HTERT RPE-1 (cell line): ENCODE measurements around the gene HMBS.
"Not testable (repeated sequence)": the region's sequence is repeated elsewhere in the genome, so short reads cannot be mapped to it uniquely, and the experiment has no call there.

Experiments
- in situ Hi-C: fragments of 300-500 bp; cut with MboI; formaldehyde crosslinking; loops from 4 replicates; pipeline ENCODE4 v1.14.3; 2020; ENCODE audit warnings: low sequenced_read_pairs

Gene HMBS

DNA sequence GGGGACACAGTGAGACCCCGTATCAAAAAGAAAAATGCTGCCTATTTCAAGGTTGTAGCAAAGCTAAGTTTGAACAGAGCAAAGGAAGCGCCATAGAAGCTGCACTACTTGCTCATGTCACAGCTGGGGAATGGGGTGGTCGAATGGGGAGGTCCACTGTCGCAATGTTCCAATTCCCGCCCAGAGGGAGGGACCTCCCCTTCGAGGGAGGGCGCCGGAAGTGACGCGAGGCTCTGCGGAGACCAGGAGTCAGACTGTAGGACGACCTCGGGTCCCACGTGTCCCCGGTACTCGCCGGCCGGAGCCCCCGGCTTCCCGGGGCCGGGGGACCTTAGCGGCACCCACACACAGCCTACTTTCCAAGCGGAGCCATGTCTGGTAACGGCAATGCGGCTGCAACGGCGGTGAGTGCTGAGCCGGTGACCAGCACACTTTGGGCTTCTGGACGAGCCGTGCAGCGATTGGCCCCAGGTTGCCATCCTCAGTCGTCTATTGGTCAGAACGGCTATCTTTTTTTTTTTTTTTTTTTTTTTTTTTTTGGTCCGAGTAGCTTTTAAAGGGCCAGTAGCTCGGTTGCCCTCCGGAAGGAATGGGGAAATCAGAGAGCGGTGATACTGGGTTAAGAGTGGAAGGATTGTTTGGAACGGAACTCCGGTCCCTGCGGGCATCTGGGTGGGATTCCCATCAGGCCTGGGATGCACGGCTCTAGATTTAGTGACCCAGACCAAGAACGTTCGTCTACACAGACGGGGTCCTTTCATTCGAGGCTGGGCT, at the start of gene HMBS:
HMBS (plus strand) TSS at position 219 of the 774 bp plus-strand sequence; CDS start at position 372, 153 bp downstream.
- in situ Hi-C loops = no loop called here

DNA sequence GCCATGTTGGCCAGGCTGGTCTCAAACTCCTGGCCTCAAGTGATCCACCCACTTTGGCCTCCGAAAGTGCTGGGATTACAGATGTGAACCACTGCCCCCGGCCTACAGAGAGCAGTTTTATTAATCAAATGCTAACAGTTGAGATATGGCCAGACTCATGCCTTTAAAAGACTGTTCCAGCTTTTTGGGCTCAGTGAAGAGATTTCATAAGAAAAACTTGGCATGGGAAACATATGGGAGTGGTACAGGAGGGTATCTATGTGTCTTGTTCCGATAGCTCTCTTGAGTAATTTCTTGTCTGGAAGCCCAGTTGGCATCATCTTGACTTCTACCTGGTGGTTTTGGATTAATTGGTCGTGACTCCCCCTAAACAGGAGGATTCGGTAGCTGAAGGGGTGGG, 45.8 kb upstream of the HMBS start:
- in situ Hi-C loops = no loop called here

DNA sequence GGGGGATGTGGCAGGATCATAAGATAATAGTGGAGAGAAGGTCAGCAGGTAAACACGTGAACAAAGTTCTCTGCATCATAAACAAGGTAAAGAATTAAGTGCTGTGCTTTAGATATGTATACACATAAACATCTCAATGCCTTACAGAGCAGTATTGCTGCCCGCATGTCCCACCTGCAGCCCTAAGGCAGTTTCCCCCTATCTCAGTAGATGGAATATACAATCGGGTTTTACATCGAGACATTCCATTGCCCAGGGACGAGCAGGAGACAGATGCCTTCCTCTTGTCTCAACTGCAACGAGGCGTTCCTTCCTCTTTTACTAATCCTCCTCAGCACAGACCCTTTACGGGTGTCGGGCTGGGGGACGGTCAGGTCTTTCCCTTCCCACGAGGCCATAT, 45.2 kb upstream of the HMBS start:
- in situ Hi-C loops = not testable (repeated sequence)

DNA sequence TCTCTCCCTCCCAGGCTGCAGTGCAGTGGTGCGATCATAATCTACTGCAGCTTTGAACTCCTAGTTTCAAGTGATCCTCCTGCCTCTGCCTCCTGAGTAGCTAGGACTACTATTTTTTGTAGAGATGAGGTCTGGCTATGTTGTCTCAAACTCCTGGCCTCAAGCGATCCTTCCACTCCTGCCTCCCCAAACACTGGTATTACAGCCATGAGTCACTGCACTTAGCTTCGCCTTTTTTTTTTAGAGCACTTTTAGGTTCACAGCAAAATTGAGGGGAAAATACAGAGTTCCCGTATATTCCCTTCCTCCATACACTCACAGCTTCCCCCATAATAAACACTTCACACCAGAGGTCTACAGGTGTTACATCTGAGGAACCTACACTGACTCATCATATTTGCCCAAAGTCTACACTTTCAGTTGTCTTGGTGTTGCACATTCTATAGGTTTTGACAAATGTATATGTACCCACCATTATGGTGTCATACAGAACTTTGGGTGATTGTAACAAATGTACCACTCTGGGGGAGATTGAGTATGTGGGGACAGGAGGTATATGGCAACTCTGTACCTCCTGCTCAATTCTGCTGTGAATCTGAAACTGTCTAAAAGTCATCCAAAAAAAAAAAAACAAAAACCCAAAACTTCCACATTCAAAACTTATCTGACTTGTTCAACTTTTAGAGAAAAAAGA, 42.7 kb upstream of the HMBS start:
- in situ Hi-C loops = no loop called here

DNA sequence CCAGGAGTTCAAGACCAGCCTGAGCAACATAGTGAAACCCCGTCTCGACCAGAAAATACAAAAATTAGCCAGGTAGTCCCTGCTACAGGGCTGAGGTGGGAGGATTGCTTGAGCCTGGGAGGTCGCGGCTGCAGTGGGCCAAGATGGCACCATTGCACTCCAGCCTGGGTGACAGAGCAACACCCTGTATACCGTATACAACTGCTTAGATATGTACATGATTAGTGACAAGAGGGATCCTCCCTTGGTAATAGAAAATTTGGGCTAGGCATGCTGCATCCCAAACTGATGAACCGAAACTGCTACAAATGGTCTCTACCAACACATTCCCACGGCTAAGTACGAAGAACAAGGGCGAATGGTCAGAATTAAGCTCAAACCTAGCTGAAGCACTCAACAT, 41.8 kb upstream of the HMBS start:
- in situ Hi-C loops = no loop called here

DNA sequence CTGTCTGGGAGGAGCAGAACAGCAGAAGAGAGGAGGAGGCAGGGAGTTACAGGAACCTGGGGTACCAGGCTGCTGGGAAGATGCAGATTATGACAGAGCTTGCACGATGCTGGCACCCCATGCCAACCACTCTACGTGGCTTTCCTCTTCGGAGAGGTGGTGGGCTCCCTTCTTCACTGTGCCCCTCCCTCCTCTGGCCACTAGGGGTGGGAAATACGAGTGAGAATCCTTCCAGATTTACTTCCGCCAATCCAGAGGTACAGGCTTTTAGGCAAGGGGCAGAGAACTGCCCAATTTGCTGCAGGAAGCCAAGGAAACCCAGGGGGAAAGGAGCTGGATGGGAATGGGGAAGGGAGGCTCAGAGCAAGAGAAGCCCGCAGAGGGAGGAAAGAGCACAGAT, 40.0 kb upstream of the HMBS start:
- in situ Hi-C loops = no loop called here

DNA sequence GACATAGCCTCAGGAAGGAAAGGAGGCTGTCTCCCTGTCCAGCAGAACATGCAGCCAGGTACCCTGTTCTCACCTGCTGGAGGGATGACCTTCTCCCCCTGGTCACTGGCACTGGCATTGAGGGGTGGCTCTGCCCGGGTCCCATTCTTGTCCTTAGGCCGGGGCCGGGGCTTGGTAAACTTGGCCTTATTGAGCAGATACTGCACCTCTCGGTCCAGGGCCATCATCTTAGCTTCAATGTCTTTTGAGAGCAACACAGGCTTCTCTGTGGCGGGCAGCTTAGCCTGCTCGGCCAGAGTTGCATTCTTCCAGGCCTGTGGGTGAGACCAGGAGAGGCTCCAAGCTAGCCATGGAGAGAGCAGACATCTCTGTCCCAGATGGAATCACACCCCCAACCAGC, 38.2 kb upstream of the HMBS start:
- in situ Hi-C loops = no loop called here

DNA sequence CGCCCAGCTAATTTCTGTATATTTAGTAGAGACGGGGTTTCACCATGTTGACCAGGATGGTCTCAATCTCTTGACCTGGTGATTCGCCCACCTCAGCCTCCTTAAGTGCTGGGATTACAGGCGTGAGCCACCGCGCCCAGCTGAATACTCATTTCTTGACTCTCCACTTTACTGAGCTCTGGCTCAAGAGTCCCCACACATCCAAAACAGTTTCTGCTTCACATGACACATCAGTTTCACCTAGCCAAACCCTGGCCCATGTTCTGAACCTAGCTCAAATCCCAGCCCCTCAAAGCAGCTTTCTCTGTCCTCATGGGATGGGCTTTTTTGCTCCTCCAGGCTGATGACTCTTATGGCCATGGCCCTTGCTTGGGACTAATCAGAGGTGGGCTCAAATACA, 37.5 kb upstream of the HMBS start:
- in situ Hi-C loops = no loop called here

DNA sequence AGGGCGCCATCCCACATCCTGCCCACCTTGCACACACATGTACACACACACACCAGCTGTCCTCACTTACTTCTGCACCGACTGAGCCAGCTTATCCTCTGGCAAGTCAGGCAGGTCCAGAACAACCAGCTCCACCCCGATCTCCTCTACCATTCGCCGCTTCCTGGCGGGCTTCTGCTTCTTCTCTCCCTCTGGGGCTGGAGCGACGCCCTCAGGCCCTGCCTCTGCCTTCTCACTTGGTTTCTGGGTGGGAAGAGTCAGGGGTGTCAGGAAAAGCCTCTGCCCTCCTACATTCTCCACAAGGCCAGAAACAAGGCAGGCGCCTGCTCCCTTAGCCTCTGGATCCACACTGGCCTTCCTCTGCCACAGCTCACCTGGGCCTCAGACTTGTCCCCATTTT, 36.0 kb upstream of the HMBS start:
- in situ Hi-C loops = no loop called here

DNA sequence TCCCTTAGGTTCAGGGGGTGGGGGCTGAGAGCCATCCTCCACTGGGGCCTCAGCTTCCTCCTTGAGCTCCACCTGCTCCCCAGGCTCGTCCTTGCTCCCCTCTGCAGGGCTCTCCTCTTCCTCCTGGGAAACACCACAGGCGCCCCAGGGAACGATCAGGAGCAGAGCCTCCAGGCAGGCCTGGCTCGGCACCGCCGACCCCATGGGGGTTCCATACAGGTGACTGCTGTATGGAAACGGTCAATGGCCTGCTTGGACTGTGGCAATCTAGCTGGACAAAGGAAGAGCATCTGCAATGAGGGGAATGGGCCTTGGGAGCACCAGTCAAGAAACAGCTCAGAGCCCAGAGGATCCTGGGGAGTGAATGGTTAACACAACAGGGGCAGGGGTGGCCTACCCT, 35.6 kb upstream of the HMBS start:
- in situ Hi-C loops = no loop called here

DNA sequence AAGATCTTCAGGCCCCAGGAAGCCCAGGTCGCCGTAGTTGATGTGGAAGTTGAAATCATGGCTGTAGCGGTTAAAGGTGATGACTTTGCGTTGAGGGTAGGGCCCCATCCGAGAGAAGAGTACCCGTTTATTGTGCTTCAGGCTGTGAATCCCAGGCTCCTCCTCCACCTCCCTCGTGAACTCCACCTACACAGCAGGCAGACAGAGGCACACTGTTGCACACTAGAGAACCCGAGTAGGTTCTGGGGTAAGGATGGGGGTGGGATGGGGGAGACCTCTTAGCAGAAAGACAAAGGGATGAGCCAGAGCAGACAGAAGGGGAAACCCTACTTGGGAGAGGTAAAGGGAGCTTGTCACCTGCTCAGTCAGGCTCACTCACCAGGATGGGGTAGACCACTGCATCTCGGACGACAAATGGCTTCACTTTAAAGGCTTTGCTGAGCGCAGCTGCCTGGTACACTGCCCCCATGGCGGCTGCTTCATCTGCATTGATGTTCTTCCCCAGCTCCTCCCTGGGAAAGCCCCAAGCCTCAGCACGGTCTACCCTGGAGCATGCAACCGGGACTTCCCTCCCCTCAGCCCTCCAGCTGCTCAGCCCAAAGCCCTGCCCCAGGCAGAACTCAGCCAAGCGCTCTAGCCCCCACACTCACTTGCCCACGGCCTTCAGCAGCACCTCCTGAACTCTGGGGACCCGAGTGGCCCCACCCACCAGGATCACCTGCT, 33.1 kb upstream of the HMBS start:
- in situ Hi-C loops = no loop called here

DNA sequence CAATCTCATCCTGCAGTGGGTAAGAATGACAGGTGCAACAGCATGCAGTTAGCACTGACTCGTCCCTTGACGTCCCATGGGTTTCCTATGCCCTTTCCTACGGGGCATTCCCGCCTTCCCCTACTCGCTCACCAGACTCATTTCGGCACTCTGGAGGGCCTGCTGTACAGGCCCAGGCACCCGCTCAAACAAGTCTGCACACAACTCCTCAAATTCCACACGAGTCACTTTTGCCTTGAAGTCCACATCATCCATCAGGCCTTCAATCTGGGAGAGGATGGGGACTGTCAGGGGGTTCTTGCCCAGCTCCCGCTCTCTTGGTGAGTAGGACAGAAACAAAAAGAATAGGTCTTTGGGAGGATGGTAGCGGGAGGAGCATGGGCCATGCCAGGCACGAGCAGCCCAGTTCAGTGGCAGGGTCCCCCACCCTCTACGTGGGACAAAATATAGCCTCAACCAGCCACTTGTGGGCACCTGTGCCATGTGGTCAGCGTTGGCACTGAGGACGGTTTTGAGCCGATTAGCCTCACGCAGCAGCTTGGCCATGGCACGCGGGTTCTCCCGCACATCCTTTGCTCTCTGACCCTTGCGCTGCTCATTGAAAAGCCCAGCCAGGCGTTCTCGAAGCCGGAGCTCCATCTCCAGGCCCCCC, 32.4 kb upstream of the HMBS start:
- in situ Hi-C loops = no loop called here

DNA sequence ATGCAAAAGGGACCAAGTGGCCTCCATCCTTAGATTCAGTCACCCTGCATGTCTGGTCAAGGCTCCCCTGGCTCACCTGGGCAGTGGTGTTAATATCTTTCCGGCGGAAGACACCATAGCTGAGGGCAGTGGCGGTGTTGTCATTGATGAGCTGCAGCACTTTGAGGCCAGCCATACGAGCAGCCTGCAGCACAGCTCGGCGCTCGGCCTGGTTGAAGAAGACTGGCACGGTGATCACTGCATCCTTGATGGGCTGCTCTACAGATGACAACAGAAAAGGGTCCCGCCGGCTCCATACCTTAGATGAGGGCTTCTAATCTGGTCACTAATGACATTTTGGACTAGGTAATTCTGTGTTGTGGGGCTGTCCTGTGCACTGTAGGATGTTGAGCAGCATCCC, 30.3 kb upstream of the HMBS start:
- in situ Hi-C loops = no loop called here

DNA sequence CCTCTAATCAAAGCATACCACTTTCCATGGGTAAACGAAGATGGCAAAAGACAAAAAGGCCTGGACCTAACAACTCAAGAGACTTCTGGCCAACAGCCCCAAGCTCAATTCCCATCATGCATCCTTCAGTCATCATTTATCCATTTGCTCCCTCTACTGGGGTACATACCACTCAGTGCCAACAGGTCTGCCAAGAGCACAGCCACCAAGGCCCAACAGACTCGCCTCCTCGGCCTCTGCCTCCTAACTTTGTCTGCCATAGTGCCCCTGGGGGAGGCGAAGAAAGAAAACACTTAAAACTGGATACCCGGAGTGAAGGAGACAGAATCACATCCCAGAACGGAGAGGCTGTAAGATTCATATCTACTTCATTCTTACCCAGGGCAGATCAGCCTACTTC, 28.8 kb upstream of the HMBS start:
- in situ Hi-C loops = no loop called here

DNA sequence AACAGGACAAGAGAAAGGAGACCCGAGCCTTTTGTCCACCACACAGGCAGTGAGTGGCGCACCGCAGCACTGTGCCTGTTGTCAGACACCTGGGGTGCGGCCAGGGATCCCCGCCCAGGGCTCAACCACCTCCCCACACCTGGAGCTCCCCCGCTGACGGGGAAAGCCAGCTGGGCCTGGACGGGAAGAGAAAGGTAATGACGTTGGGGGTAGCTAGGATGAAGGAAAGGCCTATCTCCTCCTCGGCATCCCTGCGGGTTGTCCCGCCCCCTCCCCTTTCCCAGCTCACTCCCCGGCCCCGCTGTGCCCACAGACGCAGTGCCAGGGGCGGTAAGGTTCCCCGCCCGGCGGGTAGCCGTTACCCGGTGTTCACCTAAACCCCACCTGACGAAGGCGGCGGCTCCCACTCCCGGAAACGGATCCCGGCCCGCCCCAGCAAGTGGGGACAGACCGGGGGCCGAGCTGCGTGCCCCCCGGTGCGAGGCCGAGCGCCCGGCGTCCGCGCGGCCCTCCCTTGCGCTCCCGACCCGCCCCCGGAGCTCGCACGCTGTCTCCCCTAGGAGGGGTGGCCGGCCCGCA, 28.2 kb upstream of the HMBS start:
- in situ Hi-C loops = no loop called here

DNA sequence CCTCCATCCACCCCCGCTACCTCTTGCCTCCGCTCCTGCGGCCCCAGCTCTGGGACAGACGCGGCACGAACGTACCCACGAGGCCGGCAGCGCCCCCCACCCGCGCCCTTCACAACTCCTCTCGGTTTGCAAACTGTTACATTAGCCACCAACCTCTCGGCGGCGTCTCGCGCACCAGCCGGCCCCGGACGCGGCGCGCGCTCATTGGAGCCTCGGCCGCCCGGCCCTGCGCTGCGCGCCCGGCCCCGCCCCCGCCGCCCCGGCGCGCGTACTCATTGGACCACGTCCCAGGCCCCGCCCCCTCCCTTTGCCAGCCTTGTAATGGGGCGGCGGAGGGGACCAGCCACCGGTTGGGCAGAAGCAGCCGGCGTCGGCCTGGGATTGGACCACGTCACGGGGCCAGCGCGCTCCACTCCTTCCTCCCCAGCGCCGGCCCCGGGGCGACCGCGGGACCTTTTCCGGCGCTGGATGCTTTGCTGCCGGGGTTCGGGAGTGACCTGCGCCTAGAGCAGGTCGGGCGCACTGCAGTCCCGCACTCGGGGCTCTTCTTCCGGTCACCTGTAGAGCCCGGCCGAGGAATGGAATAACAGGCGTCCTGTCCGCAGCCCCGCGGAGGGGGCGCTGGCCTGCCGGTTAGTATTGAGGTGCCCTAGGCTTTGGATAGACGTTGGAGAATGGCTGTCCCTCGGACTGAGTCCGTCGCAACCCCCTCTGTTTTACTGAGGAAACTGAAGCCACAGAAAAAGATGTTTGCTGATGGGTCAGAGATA, 27.5 kb upstream of the HMBS start, which contains the start of gene HYOU1:
HYOU1 (minus strand) TSS at position 206 of the 770 bp plus-strand sequence. CDS start 1,045 bp downstream, outside the sequence.
- in situ Hi-C loops = no loop called here

DNA sequence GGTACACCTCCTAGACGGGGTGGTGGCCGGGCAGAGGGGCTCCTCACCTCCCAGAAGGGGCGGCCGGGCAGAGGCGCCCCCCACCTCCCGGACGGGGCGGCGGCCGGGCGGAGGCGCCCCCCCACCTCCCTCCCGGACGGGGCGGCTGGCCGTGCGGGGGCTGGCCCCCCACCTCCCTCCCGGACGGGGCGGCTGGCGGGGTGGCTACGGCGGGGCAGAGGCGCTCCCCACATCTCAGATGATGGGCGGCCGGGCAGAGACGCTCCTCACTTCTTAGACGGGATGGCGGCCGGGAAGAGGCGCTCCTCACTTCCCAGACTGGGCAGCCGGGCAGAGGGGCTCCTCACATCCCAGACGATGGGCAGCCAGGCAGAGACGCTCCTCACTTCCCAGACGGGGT, 25.6 kb upstream of the HMBS start:
- in situ Hi-C loops = not testable (repeated sequence)

DNA sequence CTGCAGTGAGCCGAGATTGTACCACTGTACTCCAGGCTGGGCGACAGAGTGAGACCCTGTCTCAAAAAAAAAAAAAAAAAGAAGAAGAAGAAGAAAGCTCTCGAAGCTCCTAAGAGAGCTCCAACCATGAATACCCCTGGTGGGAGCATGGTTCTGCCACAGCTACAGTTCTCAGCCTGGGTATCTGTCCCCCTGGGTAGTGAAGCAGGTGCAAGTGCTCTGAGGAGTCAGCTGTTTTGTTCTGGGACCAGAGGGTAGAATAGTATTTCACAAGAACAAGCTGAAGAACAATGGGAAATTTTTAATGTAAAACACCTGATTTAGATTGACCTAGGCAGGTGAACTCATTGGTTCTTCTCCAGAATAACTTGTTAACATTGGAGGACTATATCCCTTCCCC, 23.4 kb upstream of the HMBS start:
- in situ Hi-C loops = no loop called here

DNA sequence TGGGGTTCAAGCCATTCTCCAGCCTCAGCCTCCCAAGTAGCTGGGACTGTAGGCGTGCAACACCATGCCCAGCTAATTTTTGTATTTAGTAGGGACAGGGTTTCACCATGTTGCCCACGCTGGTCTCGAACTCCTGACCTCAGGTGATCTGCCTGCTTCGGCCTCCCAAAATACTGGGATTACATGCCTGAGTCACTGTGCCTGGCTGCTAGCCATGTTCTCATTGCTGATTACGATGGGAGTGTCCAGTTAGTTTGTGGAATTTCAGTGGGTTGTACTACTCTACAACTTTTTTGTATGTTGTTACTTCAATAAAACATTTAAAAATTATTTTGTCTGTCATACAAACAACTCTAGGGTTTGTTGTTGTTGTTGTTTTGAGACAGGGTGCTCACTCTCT, 21.9 kb upstream of the HMBS start:
- in situ Hi-C loops = no loop called here

DNA sequence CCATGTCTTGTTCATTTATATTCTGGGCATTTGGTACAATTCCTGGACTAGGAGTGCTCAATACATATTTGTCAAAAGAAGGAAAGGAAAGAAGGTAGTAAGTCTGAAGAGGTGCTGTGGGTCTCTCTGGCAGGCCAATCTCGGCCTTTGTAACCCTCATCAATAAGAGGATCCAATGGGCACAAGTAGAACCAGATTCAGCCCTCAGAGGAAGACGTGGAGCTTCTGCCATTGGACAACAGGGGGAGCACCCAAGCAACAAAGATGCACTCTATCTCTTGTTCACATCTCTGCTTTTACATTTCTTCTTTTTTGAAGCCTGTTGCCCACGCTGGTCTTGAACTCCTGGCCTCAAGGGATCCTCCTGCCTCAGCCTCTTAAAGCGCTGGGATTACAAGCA, 19.3 kb upstream of the HMBS start:
- in situ Hi-C loops = no loop called here
